PC-3 (cell line): Measurements from ENCODE around the gene ABHD15. TPM values are rescaled to one million over a fixed set of nuclear protein-coding genes. Genes with fewer than 3 reads are reported as not detected.
A peak's percentile ranks its signal among the peaks of the same experiment; 100 is the strongest.

ENCODE experiments used
- ATAC-seq: fragments of 200-7000 bp; cut with Tn5 transposase; 2 replicates; pipeline ENCODE4 v1.9.1; 2020; ENCODE audit warnings: mild to moderate bottlenecking, moderate library complexity
- BruUV-seq: library from RNA; stranded (reverse); fragments of 400-500 nt; replicated peaks from 2 replicates; lab custom pipeline; 2021; lab: Mats Ljungman, UMichigan
- CTCF ChIA-PET: fragments of 300-600 bp; sonication (Branson Sonifier 250); formaldehyde crosslinking; loops from one replicate; lab custom pipeline; 2022; ENCODE audit warnings: antibody characterized with exemption; lab: Charles Lee
- POLR2A ChIA-PET: fragments of 300-600 bp; sonication (Branson Sonifier 250); formaldehyde crosslinking; loops from one replicate; lab custom pipeline; 2022; ENCODE audit warnings: antibody characterized with exemption; ENCODE audit not compliant: unreplicated experiment; lab: Charles Lee
- DNase-seq: peaks from one replicate; pipeline ENCODE4 v3.0.0-alpha.2; 2015
- H2AFZ ChIP-seq: fragments of 300-600 bp; sonication (generic); 2 replicates; pipeline ENCODE4 v1.6.0; 2016; ENCODE audit warnings: antibody characterized with exemption, low read length
- H3F3A ChIP-seq: fragments of 300-600 bp; sonication (generic); one replicate; pipeline ENCODE4 v1.6.0; 2017; ENCODE audit warnings: antibody characterized with exemption, low read length, control low read depth, mild to moderate bottlenecking; ENCODE audit not compliant: unreplicated experiment
- H3K27ac ChIP-seq: fragments of 300-600 bp; sonication (generic); 2 replicates; pipeline ENCODE4 v1.5.1; 2016; ENCODE audit warnings: mild to moderate bottlenecking, low read length
- H3K27me3 ChIP-seq: fragments of 300-600 bp; sonication (generic); 2 replicates; pipeline ENCODE4 v1.6.1; 2016; ENCODE audit warnings: low read length, mixed read lengths
- H3K36me3 ChIP-seq: fragments of 300-600 bp; sonication (generic); 2 replicates; pipeline ENCODE4 v1.6.1; 2016; ENCODE audit warnings: low read depth, mixed run types, low read length, mixed read lengths
- H3K4me1 ChIP-seq: fragments of 300-600 bp; sonication (generic); 2 replicates; pipeline ENCODE4 v1.5.1; 2016; ENCODE audit warnings: low read length; ENCODE audit not compliant: insufficient read depth
- H3K4me2 ChIP-seq: fragments of 300-600 bp; sonication (generic); 2 replicates; pipeline ENCODE4 v1.6.0; 2016; ENCODE audit warnings: low read length
- H3K4me3 ChIP-seq: fragments of 300-600 bp; sonication (generic); 2 replicates; pipeline ENCODE4 v1.5.1; 2016; ENCODE audit warnings: mild to moderate bottlenecking, low read length, mixed read lengths
- H3K79me2 ChIP-seq: fragments of 300-600 bp; sonication (generic); 2 replicates; pipeline ENCODE4 v1.6.1; 2017; ENCODE audit warnings: low read length, mixed read lengths
- H3K9ac ChIP-seq: fragments of 300-600 bp; sonication (generic); 2 replicates; pipeline ENCODE4 v1.6.0; 2016; ENCODE audit warnings: mild to moderate bottlenecking, low read length
- H3K9me2 ChIP-seq: fragments of 300-600 bp; sonication (generic); replicated peaks from 2 replicates; pipeline ENCODE4 v1.6.1; 2016; ENCODE audit warnings: mixed run types, low read length, mixed read lengths
- H3K9me3 ChIP-seq: fragments of 300-600 bp; sonication (generic); 2 replicates; pipeline ENCODE4 v1.6.1; 2016; ENCODE audit warnings: low read length, mixed read lengths
- H4K20me1 ChIP-seq: fragments of 300-600 bp; sonication (generic); 2 replicates; pipeline ENCODE4 v1.6.1; 2016; ENCODE audit warnings: low read length, mixed read lengths
- EZH2 ChIP-seq: fragments of 300-600 bp; sonication (generic); IDR thresholded peaks from one replicate; pipeline ENCODE4 v1.6.1; 2017; ENCODE audit warnings: antibody characterized with exemption, mild to moderate bottlenecking, low read length; ENCODE audit not compliant: unreplicated experiment
- EZH2phosphoT487 ChIP-seq: fragments of 300-600 bp; sonication (generic); IDR thresholded peaks from 2 replicates; pipeline ENCODE4 v1.6.1; 2018; ENCODE audit warnings: mild to moderate bottlenecking, antibody characterized with exemption, low read length, borderline replicate concordance
- intact Hi-C: fragments of 100-400 bp; cut with micrococcal nuclease; formaldehyde crosslinking; loops from 2 replicates; pipeline ENCODE4 v1.9.0; 2023
- total RNA-seq: library from RNA; depleted of rRNA; stranded (reverse); fragments of >200 nt; gene quantifications from 2 replicates; pipeline ENCODE4 v1.2.3, GENCODE V29; 2014
- TF ChIP-seq, protein P1 (sequence below): fragments of 300-600 bp; sonication (generic); conservative IDR thresholded peaks from 2 replicates; pipeline ENCODE4 v1.5.1; 2017; ENCODE audit warnings: antibody characterized with exemption, low read depth, mild to moderate bottlenecking, low read length

The ABHD15 gene
- total RNA-seq, 1 experiment from 2014 or later: 6.3 TPM

DNA sequence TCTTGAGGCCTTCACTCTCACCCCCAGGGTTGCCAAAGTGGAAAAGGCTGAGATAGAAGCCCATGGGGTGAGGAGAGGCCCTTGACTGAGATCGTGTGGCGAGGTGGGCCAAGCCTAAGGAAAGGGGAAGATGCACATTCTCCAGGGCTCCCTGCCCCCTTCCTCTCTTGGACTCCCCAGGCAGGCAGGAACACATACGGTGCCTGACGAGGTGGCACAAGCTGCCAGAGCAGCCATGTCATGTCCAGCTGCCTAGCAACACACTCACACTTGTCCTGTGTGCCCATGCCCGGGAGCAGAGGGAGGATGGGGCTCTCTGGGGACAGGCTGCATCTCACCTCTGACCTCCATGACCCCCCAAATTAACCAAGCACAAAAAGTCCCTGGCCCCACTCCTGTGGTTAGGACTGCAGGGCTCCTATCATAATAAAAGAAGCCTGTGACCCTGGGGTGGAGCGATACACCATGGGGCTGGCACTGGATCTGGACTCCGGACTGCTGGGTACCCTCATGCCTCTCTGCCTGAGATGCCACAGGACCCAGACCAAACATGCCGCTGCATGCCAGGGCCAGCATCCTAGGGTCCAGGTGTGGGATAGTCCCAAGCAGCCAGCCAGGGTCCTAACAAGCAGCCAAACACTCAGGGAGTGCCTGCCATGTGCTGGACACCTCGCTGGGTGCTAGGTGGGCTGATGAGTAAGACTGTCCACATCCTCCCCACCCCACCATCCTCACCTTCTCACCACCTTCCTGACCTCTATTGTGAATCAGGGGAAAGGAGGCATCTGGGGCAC lies 20.0 kb upstream of the ABHD15 start:
- Histone ChIP-seq H3K4me3 (no peak overlapping the region), H3K27ac (no peak overlapping the region), H3K36me3 (no peaks in the 10 kb centered on the region), H3F3A (no peaks in the 10 kb centered on the region), H3K27me3 (no peaks in the 10 kb centered on the region), H3K4me1 (peaks cover 22% of the 10 kb centered on the region), H3K9me3 (no peaks in the 10 kb centered on the region), H2AFZ (no peak overlapping the region), H3K9me2 (no peaks in the 10 kb centered on the region), H3K9ac (no peak overlapping the region), H3K79me2 (peaks cover 40% of the 10 kb centered on the region), H3K4me2 (peak overlapping the region; percentile 99; the same call in 1 of the 2 replicates), H4K20me1 (no peaks in the 10 kb centered on the region)
- ChIA-PET CTCF (no interaction called here), POLR2A (no interaction called here)
- DNase-seq: no peak
- ATAC-seq: no peak
- BruUV-seq: TSS peak; percentile 24
- intact Hi-C loops: no loop called here
- TF ChIP-seq EZH2 (no peak), EZH2phosphoT487 (no peak)
- TF ChIP-seq, protein P1, sequence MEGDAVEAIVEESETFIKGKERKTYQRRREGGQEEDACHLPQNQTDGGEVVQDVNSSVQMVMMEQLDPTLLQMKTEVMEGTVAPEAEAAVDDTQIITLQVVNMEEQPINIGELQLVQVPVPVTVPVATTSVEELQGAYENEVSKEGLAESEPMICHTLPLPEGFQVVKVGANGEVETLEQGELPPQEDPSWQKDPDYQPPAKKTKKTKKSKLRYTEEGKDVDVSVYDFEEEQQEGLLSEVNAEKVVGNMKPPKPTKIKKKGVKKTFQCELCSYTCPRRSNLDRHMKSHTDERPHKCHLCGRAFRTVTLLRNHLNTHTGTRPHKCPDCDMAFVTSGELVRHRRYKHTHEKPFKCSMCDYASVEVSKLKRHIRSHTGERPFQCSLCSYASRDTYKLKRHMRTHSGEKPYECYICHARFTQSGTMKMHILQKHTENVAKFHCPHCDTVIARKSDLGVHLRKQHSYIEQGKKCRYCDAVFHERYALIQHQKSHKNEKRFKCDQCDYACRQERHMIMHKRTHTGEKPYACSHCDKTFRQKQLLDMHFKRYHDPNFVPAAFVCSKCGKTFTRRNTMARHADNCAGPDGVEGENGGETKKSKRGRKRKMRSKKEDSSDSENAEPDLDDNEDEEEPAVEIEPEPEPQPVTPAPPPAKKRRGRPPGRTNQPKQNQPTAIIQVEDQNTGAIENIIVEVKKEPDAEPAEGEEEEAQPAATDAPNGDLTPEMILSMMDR: no peak

DNA sequence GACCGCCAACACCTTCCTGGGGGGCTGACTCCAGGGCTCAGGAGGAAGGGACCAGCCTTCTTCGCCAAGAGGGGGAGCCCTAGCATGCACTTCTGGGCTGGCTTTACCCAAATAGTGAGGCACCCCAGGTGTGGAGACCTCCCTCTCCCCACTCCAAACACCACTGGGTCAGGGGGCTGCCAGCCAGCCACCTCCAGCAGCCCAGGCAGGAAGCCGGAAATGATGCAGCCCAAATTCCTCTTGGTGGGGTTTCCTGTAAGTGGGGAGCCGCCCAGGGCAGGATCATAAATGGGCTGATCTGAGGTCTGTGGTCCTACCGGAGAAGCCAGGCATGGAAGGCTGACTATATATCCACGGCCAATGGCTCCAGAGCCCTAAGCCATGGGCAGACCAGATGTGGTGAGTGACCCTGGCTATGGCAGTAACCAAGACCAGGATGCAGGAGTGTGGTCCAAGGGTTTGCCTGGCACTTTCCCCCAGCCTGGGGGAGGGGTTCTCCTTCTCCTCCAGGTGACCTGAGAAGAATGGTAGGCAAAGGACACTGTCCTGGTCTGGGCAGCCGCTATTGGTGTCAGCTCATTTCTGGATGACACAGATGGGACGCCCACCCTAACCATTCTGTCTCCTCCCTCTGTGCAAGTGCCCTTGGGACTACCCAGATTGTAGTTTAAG lies 18.4 kb upstream of the ABHD15 start:
- ATAC-seq (no peak), DNase-seq (no peak)
- no peaks in the 10 kb centered on the region for H3K27me3 ChIP-seq
- H3K79me2 ChIP-seq: peaks cover 40% of the 10 kb centered on the region
- no TSS peak for BruUV-seq
- CTCF ChIA-PET: no interaction called here
- H3K9me2 ChIP-seq: no peaks in the 10 kb centered on the region
- H3K9me3 ChIP-seq: no peaks in the 10 kb centered on the region
- H3F3A ChIP-seq: no peaks in the 10 kb centered on the region
- POLR2A ChIA-PET: no interaction called here
- intact Hi-C loops: no loop called here
- no peak overlapping the region for H3K4me3 ChIP-seq
- peaks cover 13% of the 10 kb centered on the region for H3K4me1 ChIP-seq
- no peak overlapping the region for H3K27ac ChIP-seq
- H2AFZ ChIP-seq: no peak overlapping the region
- H3K4me2 ChIP-seq: no peak overlapping the region
- TF ChIP-seq, protein P1: peak; percentile 34; the same call in 1 of the 2 replicates
- no peak for TF ChIP-seq EZH2
- no peaks in the 10 kb centered on the region for H3K36me3 ChIP-seq
- H4K20me1 ChIP-seq: no peaks in the 10 kb centered on the region
- H3K9ac ChIP-seq: no peak overlapping the region
